Panc1 (cell line): ENCODE data around the gene ZDHHC8. TPM values are rescaled to one million over a fixed set of nuclear protein-coding genes. Genes with fewer than 3 reads are reported as not detected.

Experiments
- ATAC-seq: fragments of 200-7000 bp; cut with Tn5 transposase; 2 replicates; pipeline ENCODE4 v1.9.1; 2020; ENCODE audit warnings: mild to moderate bottlenecking, moderate library complexity
- BruUV-seq: library from RNA; stranded (reverse); fragments of 400-500 nt; replicated peaks from 2 replicates; lab custom pipeline; 2021; lab: Mats Ljungman, UMichigan
- CTCF ChIA-PET: fragments of 300-600 bp; sonication (Branson Sonifier 250); formaldehyde crosslinking; loops from one replicate; lab custom pipeline; 2022; ENCODE audit warnings: antibody characterized with exemption; lab: Charles Lee
- POLR2A ChIA-PET: fragments of 300-600 bp; sonication (Branson Sonifier 250); formaldehyde crosslinking; loops from one replicate; lab custom pipeline; 2022; ENCODE audit warnings: antibody characterized with exemption; lab: Charles Lee
- DNase-seq: peaks from one replicate; pipeline ENCODE4 v3.0.0-alpha.2; 2010; ENCODE audit warnings: low read depth, low spot score
- H3K27ac ChIP-seq: 2 replicates; pipeline ENCODE4 v1.5.1; 2011; ENCODE audit warnings: mild to moderate bottlenecking, low read length, inconsistent platforms
- H3K27me3 ChIP-seq: fragments of 200-500 bp; sonication (Bioruptor generic); 2 replicates; pipeline ENCODE4 v1.6.0; 2014; ENCODE audit warnings: low read length, inconsistent platforms; ENCODE audit not compliant: control insufficient read depth, insufficient read depth
- H3K36me3 ChIP-seq: fragments of 200-500 bp; sonication (Bioruptor generic); 2 replicates; pipeline ENCODE4 v1.5.1; 2014; ENCODE audit warnings: inconsistent platforms, mild to moderate bottlenecking, low read length, moderate library complexity; ENCODE audit not compliant: control insufficient read depth, insufficient read depth
- H3K4me1 ChIP-seq: 2 replicates; pipeline ENCODE4 v1.5.1; 2011; ENCODE audit warnings: inconsistent platforms, mild to moderate bottlenecking, low read length, moderate library complexity; ENCODE audit not compliant: control insufficient read depth, insufficient read depth
- H3K4me3 ChIP-seq, 2 experiments: 2 replicates each; pipeline ENCODE4 v1.5.1; 2011 to 2012; ENCODE audit warnings: low read depth in 2 of 2, low read length in 2 of 2, mild to moderate bottlenecking in 2 of 2, inconsistent platforms in 1 of 2, moderate library complexity in 1 of 2
- H3K9me3 ChIP-seq: fragments of 200-500 bp; sonication (Bioruptor generic); 2 replicates; pipeline ENCODE4 v1.5.1; 2014; ENCODE audit warnings: low read depth, mild to moderate bottlenecking, inconsistent platforms, low read length, moderate library complexity; ENCODE audit not compliant: control insufficient read depth, insufficient read depth
- POLR2AphosphoS5 ChIP-seq: IDR thresholded peaks from 2 replicates; pipeline ENCODE4 v1.6.1; 2012; ENCODE audit warnings: mild to moderate bottlenecking, low read depth, low read length, moderate library complexity
- REST ChIP-seq, 2 experiments: IDR thresholded peaks; 2 replicates each; pipeline ENCODE4 v1.6.1; 2011 to 2012; ENCODE audit warnings: low read depth in 2 of 2, control low read depth in 1 of 2, low read length in 1 of 2, mild to moderate bottlenecking in 1 of 2, moderate library complexity in 1 of 2; ENCODE audit not compliant: insufficient read depth in 1 of 2
- SIN3A ChIP-seq: IDR thresholded peaks from 2 replicates; pipeline ENCODE4 v1.6.1; 2012; ENCODE audit warnings: low read depth, mild to moderate bottlenecking, low read length, moderate library complexity, borderline replicate concordance; ENCODE audit not compliant: insufficient read depth
- TCF7L2 ChIP-seq: IDR thresholded peaks from 2 replicates; pipeline ENCODE4 v1.6.1; 2011; ENCODE audit warnings: mild to moderate bottlenecking, low read depth, low read length, inconsistent platforms
- in situ Hi-C: cut with HindIII; loops from 2 replicates; pipeline ENCODE4 v1.10.0; 2016; ENCODE audit warnings: low sequenced_read_pairs, low pct_unique_long_range_greater_than_20kb
- intact Hi-C: fragments of 100-400 bp; cut with micrococcal nuclease; formaldehyde crosslinking; loops from one replicate; pipeline ENCODE4 v1.10.0; 2022; ENCODE audit not compliant: unreplicated experiment
- total RNA-seq: library from RNA; stranded (reverse); gene quantifications from one replicate; pipeline ENCODE4 v1.2.1, GENCODE V29; 2021; ENCODE audit not compliant: unreplicated experiment
- TF ChIP-seq, protein P1 (sequence below): fragments of 450-650 bp; IDR thresholded peaks from 2 replicates; pipeline ENCODE4 v1.5.1; 2017; ENCODE audit warnings: mild to moderate bottlenecking

Gene ZDHHC8
- total RNA-seq, 1 experiment from 2014 or later = 79.0 TPM

DNA sequence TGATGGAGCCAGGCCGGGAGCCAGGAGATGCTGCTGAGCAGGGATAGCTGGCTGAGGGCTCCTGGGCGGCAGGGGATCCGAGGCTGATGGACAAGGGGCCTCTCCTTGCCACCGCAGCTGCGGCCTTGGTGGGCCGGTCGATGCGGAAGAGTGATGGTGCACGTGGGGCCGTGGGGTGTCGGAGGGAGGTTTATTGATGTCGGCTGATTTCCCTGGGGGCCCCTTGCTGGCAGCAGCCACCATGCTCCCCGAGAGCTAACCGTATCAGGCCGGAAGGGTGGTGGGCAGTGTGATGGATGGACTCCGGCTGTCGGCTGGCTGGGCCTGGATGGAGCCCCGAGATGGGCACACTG, 50.3 kb downstream of the ZDHHC8 start:
- no peaks in the 10 kb centered on the region for H3K36me3 ChIP-seq
- in situ Hi-C loops (no loop called here), intact Hi-C loops (no loop called here)
- H3K4me3 ChIP-seq = no peak overlapping the region
- H3K27ac ChIP-seq = no peak overlapping the region
- H3K27me3 ChIP-seq = no peaks in the 10 kb centered on the region
- H3K4me1 ChIP-seq = no peaks in the 10 kb centered on the region
- DNase-seq = no peak
- no peak for ATAC-seq
- POLR2A ChIA-PET = no interaction called here
- H3K9me3 ChIP-seq = no peaks in the 10 kb centered on the region
- CTCF ChIA-PET = no interaction called here
- no TSS peak for BruUV-seq
- TF ChIP-seq, protein P1, sequence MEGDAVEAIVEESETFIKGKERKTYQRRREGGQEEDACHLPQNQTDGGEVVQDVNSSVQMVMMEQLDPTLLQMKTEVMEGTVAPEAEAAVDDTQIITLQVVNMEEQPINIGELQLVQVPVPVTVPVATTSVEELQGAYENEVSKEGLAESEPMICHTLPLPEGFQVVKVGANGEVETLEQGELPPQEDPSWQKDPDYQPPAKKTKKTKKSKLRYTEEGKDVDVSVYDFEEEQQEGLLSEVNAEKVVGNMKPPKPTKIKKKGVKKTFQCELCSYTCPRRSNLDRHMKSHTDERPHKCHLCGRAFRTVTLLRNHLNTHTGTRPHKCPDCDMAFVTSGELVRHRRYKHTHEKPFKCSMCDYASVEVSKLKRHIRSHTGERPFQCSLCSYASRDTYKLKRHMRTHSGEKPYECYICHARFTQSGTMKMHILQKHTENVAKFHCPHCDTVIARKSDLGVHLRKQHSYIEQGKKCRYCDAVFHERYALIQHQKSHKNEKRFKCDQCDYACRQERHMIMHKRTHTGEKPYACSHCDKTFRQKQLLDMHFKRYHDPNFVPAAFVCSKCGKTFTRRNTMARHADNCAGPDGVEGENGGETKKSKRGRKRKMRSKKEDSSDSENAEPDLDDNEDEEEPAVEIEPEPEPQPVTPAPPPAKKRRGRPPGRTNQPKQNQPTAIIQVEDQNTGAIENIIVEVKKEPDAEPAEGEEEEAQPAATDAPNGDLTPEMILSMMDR = no peak
- TF ChIP-seq REST (IDR thresholded peaks at IDR 0.05; ENCODE audit: insufficient read depth in 1 of 2, low read depth in 2 of 2, low read length in 1 of 2) (no peak), TCF7L2 (no peak), SIN3A (no peak), POLR2AphosphoS5 (no peak)

DNA sequence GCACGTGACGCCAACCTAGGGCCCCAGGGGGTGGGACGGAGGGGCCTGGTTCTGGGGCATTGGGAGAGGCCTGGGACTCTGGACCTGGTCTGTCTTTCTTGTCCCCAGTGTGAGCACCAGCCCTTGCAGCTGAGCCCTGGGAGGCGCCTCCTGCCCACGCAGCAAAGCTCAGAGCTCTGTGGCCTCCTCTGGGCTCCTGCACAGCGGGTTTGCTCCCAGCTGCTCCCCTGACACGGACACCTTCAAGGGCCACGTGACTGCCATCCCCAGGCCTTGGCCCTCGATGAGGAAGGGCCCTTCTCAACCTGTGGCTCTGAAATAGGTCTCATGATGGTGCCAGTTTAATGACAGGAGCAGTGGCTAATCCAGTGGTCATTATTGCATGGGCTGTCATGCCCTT, 50.8 kb downstream of the ZDHHC8 start:
- intact Hi-C loops = no loop called here

More for the DNA sequence above, 50.8 kb downstream of the ZDHHC8 start:
- no peaks in the 10 kb centered on the region for H3K9me3 ChIP-seq
- no TSS peak for BruUV-seq
- ATAC-seq (no peak), DNase-seq (no peak)
- no peak overlapping the region for H3K27ac ChIP-seq
- H3K4me3 ChIP-seq = no peak overlapping the region
- in situ Hi-C loops = no loop called here
- ChIA-PET POLR2A (no interaction called here), CTCF (no interaction called here)
- H3K4me1 ChIP-seq = no peaks in the 10 kb centered on the region
- no peaks in the 10 kb centered on the region for H3K27me3 ChIP-seq
- no peaks in the 10 kb centered on the region for H3K36me3 ChIP-seq
- TF ChIP-seq, protein P1 = no peak
- TF ChIP-seq POLR2AphosphoS5 (no peak), SIN3A (no peak), TCF7L2 (no peak)
